ENCODE measurements around the gene PDE11A. TPM values are rescaled to one million over a fixed set of nuclear protein-coding genes. Genes with fewer than 3 reads are reported as not detected.

The PDE11A gene
- total RNA-seq, 1 experiment from 2014 or later = 0.61 TPM

DNA sequence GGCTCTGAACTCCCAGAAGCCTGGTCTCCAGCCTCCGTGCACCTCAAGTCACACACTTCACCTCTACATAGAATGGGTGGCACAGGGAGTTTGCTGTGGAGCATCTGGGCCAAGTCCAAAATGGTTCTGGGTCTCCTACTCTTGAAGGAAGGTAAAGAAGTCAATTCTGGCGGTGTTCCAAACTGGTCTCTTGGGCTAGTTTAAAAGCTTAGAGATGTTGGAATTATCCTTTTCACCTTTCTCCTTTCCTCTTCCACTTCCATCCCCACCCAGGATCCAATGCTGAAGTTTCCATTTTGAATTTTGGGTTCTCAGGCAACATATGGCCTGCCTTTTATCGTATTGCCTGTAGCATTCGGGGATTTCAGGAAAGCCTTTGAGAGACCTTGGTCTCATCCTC lies 325.2 kb downstream of the PDE11A start:
- ChIA-PET POLR2A (no interaction called here), RAD21 (ENCODE audit: low non-redundant PET in 1 of 2, low total read pairs in 2 of 2, uncharacterized antibody in 2 of 2, unreplicated experiment in 2 of 2) (no interaction called here), CTCF (no interaction called here)
- intact Hi-C loops (cut with micrococcal nuclease) = no loop called here
- H2AFZ ChIP-seq (ENCODE audit: low read depth, low read length, poor library complexity, severe bottlenecking) = no peak overlapping the region
- H3K4me2 ChIP-seq (ENCODE audit: low read length) = no peak overlapping the region
- H3K36me3 ChIP-seq (ENCODE audit: control insufficient read depth in 1 of 2, insufficient read depth in 2 of 2, low read length in 2 of 2) = no peaks in the 10 kb centered on the region
- 0 out of 2 replicates have a peak, but pooled peaks cover 2% of the 10 kb centered on the region for H3K27me3 ChIP-seq (ENCODE audit: insufficient read depth, low read length)
- H4K20me1 ChIP-seq (ENCODE audit: insufficient read depth) = no peaks in the 10 kb centered on the region
- H3K9ac ChIP-seq (ENCODE audit: low read length) = no peak overlapping the region
- H3K9me3 ChIP-seq (ENCODE audit: control insufficient read depth in 1 of 2, insufficient read depth in 1 of 2, low read depth in 1 of 2, low read length in 2 of 2) = no peaks in the 10 kb centered on the region
- TF ChIP-seq SIN3A (IDR thresholded peaks at IDR 0.05; ENCODE audit: low read depth) = no peak
- TF ChIP-seq CBX3 (IDR thresholded peaks at IDR 0.05; ENCODE audit: low read depth) = no peak
- TF ChIP-seq SRF (IDR thresholded peaks at IDR 0.05; ENCODE audit: low read depth) = no peak
- TF ChIP-seq, protein P1, sequence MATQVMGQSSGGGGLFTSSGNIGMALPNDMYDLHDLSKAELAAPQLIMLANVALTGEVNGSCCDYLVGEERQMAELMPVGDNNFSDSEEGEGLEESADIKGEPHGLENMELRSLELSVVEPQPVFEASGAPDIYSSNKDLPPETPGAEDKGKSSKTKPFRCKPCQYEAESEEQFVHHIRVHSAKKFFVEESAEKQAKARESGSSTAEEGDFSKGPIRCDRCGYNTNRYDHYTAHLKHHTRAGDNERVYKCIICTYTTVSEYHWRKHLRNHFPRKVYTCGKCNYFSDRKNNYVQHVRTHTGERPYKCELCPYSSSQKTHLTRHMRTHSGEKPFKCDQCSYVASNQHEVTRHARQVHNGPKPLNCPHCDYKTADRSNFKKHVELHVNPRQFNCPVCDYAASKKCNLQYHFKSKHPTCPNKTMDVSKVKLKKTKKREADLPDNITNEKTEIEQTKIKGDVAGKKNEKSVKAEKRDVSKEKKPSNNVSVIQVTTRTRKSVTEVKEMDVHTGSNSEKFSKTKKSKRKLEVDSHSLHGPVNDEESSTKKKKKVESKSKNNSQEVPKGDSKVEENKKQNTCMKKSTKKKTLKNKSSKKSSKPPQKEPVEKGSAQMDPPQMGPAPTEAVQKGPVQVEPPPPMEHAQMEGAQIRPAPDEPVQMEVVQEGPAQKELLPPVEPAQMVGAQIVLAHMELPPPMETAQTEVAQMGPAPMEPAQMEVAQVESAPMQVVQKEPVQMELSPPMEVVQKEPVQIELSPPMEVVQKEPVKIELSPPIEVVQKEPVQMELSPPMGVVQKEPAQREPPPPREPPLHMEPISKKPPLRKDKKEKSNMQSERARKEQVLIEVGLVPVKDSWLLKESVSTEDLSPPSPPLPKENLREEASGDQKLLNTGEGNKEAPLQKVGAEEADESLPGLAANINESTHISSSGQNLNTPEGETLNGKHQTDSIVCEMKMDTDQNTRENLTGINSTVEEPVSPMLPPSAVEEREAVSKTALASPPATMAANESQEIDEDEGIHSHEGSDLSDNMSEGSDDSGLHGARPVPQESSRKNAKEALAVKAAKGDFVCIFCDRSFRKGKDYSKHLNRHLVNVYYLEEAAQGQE (IDR thresholded peaks at IDR 0.05; ENCODE audit: low read depth) = no peak
- TF ChIP-seq, protein P2, sequence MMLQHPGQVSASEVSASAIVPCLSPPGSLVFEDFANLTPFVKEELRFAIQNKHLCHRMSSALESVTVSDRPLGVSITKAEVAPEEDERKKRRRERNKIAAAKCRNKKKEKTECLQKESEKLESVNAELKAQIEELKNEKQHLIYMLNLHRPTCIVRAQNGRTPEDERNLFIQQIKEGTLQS (IDR thresholded peaks at IDR 0.05) = no peak
- TF ChIP-seq SP1 (IDR thresholded peaks at IDR 0.05; ENCODE audit: low read depth) = no peak
- no peak for TF ChIP-seq EZH2 (IDR thresholded peaks at IDR 0.05)
- no peak for TF ChIP-seq POLR2A (IDR thresholded peaks at IDR 0.05; ENCODE audit: borderline replicate concordance, extremely low read depth, insufficient read depth, insufficient read length)
- TF ChIP-seq ELF1 (IDR thresholded peaks at IDR 0.05; ENCODE audit: borderline replicate concordance, low read depth) = no peak
- no peak for TF ChIP-seq TCF7L2 (IDR thresholded peaks at IDR 0.05; ENCODE audit: borderline replicate concordance, extremely low read depth, insufficient read depth, insufficient read length)
- H3K4me3 ChIP-seq (replicated peaks in 1 of 2; ENCODE audit: low read depth in 1 of 2, low read length in 2 of 2) = no peak overlapping the region
- H3K27ac ChIP-seq (ENCODE audit: low read depth, low read length) = no peak overlapping the region
- ATAC-seq (no peak), DNase-seq (ENCODE audit: low read depth, low spot score) (no peak)
- H3K9me2 ChIP-seq (ENCODE audit: insufficient read depth) = no peaks in the 10 kb centered on the region
- no TSS peak for BruUV-seq (replicated peaks)
- H3K4me1 ChIP-seq (ENCODE audit: control insufficient read depth in 1 of 2, insufficient read depth in 2 of 2, low read length in 2 of 2) = no peaks in the 10 kb centered on the region
- H3K79me2 ChIP-seq (ENCODE audit: insufficient read depth, low read length) = no peaks in the 10 kb centered on the region
